Measurements from ENCODE around the gene LCAT.

- TF ChIP-seq SP1 (IDR thresholded peaks at IDR 0.05) (peak; percentile 36), FOXA1 (IDR thresholded peaks at IDR 0.05) (no peak), CTCF (IDR thresholded peaks at IDR 0.05; ENCODE audit: low read depth, low read length, missing input control) (no peak), YY1 (IDR thresholded peaks at IDR 0.05) (no peak), RAD21 (IDR thresholded peaks at IDR 0.05) (peak in 1 of 2 donors; percentile 10), ATF3 (IDR thresholded peaks at IDR 0.05) (no peak), JUND (IDR thresholded peaks at IDR 0.05) (peak; percentile 53 to 54), REST (IDR thresholded peaks at IDR 0.05) (no peak), TAF1 (conservative IDR thresholded peaks at IDR 0.05) (no peak)
- TF ChIP-seq, protein P1, sequence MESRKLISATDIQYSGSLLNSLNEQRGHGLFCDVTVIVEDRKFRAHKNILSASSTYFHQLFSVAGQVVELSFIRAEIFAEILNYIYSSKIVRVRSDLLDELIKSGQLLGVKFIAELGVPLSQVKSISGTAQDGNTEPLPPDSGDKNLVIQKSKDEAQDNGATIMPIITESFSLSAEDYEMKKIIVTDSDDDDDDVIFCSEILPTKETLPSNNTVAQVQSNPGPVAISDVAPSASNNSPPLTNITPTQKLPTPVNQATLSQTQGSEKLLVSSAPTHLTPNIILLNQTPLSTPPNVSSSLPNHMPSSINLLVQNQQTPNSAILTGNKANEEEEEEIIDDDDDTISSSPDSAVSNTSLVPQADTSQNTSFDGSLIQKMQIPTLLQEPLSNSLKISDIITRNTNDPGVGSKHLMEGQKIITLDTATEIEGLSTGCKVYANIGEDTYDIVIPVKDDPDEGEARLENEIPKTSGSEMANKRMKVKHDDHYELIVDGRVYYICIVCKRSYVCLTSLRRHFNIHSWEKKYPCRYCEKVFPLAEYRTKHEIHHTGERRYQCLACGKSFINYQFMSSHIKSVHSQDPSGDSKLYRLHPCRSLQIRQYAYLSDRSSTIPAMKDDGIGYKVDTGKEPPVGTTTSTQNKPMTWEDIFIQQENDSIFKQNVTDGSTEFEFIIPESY (IDR thresholded peaks at IDR 0.05), result no peak
These were observed 15.8 kb upstream of the LCAT start for GRCh38 chr16:67959536-67960329.

Data from liver (tissue), 3 donors.